Fibroblast of lung (primary cell): ENCODE measurements around the gene SCYL1.

ENCODE experiments used
- EZH2 ChIP-seq: IDR thresholded peaks from 2 replicates; pipeline ENCODE4 v1.5.1; 2012; ENCODE audit warnings: low read length, control low read depth, mild to moderate bottlenecking; ENCODE audit errors: missing control alignments
- TF ChIP-seq, protein P1 (sequence below), 2 donors: IDR thresholded peaks in 1 of 2; conservative IDR thresholded peaks in 1 of 2; 1 replicate in 1 of 2; 2 replicates in 1 of 2; pipeline ENCODE4 v1.5.1; 2011 to 2012; ENCODE audit warnings: low read length in 2 of 2, control low read depth in 1 of 2, inconsistent platforms in 1 of 2, low read depth in 1 of 2, mild to moderate bottlenecking in 1 of 2

DNA sequence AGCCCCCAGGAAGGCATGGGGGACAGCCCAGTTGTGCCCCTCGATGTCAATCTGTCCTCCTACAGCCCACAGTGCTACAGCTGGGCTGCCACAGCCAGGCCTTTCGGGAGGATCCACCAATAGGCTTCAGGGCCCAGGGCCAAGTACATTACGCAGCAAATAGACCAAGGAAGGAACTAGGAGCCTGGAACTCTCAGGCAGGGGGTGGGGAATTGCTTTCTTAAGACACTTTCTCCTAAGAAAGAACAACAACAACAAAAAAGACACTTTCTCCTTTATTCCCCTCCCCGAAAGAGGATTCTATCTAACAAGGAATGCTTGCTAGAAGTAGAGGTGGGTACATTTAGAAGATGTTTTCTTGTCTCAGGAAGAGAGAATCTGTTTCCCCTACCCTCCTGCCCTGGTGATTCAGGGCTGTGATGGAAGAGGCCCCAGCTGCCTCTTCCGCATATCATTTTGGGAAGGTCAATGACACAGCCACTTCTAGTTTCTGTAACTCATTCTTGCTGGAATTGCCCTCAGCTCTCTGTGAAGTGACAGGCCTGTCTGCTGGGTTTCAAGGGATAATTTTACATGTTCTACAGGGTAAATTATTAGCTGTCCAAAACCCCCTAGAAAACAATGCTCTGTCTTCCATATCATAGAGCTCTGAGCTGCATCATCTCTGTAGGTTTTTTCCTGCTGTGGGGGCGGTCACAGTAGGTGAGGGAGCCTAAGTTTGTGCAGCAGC is 32.1 kb upstream of the SCYL1 start:
- TF ChIP-seq, protein P1, sequence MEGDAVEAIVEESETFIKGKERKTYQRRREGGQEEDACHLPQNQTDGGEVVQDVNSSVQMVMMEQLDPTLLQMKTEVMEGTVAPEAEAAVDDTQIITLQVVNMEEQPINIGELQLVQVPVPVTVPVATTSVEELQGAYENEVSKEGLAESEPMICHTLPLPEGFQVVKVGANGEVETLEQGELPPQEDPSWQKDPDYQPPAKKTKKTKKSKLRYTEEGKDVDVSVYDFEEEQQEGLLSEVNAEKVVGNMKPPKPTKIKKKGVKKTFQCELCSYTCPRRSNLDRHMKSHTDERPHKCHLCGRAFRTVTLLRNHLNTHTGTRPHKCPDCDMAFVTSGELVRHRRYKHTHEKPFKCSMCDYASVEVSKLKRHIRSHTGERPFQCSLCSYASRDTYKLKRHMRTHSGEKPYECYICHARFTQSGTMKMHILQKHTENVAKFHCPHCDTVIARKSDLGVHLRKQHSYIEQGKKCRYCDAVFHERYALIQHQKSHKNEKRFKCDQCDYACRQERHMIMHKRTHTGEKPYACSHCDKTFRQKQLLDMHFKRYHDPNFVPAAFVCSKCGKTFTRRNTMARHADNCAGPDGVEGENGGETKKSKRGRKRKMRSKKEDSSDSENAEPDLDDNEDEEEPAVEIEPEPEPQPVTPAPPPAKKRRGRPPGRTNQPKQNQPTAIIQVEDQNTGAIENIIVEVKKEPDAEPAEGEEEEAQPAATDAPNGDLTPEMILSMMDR (conservative IDR thresholded peaks at IDR 0.05 in 1 of 2, IDR thresholded peaks at IDR 0.05 in 1 of 2; ENCODE audit: low read depth in 1 of 2, low read length in 2 of 2), result no peak
- TF ChIP-seq EZH2, result no peak
